HK-2 (cell line): ENCODE results near the gene KCTD17.

Experiments
- DNase-seq: peaks from one replicate; pipeline ENCODE4 v3.0.0-alpha.2; 2018; ENCODE audit not compliant: unreplicated experiment

Gene KCTD17

GRCh38 chr22:37020192-37020479, 31.4 kb upstream of the KCTD17 start:
- peak; percentile 32 for DNase-seq

DNA sequence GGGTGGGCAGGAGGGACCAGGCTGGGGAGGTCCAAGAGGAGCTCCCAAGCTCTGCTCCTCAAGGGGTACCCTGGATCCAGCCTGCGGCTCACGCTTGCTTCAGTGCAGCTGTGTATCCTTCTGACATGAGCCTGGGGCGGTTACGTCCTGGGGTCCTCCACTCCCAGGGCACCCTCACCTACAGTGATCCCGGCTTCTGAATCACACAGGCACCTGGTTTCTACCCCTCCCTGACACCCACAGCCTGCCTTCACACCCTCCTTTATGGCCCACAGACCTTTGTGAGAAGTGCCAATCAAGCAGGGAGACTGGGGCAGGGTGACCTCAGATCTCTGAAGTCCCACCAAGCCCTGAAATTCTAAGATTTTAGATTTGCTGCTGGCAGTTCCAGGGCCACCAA, 30.5 kb upstream of the KCTD17 start:
- no peak for DNase-seq

GRCh38 chr22:37021710-37022482, 29.6 kb upstream of the KCTD17 start:
- DNase-seq: no peak

DNA sequence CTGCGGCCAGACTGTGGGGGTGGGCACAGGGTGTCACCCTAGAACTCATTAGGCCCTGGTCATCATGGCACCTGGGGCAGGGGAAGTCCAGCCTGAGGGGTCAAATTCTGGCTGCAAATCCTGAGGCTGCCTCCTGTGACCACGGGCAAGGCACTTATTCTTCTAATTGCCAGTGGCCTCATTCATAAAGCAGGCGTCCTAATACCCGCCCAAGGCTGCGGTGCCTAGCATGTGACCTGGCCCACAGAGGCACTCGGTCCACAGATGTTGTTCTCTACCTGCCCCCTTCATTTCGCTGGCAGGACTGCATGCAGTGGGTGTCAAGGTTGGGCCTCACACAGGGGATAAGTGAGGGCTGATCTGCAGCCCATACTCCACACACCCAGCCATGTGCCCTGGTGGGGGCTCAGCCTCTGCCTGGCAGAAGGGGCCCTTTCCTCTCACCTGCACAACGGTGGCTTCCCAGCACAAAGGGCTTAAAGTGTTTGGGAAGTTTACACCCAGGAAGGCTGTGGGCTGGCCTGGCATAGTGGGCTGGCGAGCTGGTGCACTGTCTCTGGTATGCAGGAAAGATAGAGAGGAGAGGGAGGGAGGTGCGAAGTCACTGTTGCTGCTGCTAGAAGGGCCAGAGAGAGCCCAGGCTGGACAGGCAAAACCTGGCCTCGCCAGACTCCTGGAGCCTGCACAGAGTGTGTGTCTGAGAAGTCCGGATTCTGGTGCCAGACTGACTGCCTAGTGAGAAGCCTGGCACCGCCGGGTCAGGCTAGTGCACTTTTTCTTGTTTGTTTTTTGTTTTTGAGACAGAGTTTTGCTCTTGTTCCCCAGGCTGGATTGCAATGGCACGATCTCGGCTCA, 28.8 kb upstream of the KCTD17 start:
- no peak for DNase-seq

DNA sequence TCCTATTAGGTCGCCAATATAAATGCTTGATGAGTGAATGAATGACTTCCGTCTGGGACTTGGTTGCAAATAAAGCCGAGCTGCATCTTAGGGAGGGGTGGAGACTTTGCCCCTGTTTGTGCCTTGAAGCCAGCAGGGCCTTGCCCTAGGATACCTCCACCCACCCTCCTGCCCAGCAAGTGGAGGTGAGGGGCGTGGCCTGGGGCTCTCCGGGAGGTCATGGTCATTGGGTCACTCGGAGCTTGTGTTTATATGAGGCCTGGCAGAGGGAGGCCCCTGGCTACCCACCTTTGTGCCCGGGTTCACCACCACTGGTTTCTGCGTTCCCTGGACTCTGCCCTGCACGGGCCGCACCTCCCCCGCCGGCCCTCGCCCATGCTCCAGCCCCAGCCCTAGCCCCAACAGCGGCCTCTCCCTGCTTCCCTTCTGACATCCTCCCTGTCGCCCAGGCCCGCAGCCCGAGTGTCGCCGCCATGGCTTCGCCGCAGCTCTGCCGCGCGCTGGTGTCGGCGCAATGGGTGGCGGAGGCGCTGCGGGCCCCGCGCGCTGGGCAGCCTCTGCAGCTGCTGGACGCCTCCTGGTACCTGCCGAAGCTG, 27.7 kb upstream of the KCTD17 start:
- DNase-seq: no peak

GRCh38 chr22:37024339-37025157, 27.0 kb upstream of the KCTD17 start:
- DNase-seq: no peak

- DNase-seq: no peak
Observed at GRCh38 chr22:37025500-37026070, 26.0 kb upstream of the KCTD17 start.

- no peak for DNase-seq
Observed at GRCh38 chr22:37026325-37026724, 25.2 kb upstream of the KCTD17 start.

DNA sequence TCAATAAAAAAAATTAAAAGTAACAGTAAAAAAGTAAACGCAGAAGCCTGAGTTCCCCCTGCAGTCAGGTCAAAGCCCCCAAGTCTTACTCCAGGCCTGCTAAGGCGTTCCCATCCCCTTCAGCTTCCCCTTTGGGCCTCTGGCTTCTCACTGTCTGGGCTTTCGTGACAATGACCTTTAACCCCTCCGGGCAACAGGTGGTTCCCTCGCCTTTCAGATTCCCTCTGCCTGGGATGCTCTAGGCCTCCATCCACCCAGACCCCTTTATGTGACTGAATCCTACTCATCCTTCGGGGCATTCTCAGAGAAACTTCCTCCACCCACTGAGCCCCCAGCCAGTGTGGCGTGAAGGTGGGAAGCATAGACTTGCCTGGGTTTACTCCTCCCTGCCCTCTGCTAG, 24.0 kb upstream of the KCTD17 start:
- no peak for DNase-seq

DNA sequence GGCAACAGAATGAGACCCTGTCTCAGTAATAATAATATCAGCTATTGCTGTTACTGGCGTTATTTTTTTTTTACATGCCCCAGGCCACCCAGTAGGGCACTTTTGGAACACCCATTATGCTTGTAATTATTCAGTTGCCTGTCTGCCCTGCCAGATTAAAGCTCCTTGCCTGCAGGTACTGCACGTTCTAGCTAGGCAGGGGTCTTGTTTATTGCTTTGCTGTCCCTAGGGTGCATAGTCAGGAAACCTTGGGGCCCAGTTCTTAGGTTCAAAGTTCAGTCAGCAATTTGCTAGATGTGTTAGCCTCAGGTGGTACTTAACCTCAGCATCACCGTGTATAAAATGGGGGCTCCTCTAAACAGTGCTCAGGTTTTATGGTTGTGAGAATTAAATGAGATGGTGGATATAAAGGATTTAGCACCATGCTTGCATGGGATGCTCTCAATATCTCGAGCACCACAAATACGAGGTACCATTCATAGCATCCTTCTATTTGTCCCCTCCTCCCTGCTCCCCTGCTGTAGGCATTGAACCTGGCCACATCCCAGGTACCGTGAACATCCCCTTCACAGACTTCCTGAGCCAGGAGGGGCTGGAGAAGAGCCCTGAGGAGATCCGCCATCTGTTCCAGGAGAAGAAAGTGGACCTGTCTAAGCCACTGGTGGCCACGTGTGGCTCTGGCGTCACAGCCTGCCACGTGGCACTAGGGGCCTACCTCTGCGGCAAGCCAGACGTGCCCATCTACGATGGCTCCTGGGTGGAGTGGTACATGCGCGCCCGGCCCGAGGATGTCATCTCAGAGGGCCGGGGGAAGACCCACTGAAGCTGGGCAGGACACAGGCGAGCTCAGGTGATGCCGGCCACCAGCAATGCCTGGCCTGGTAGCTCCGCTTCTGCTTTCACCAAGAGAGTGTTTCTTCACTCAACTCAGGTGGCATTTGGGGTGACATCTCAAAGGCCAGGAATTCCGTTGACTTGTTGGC, 22.6 kb upstream of the KCTD17 start:
- DNase-seq: no peak

GRCh38 chr22:37030560-37031281, 20.8 kb upstream of the KCTD17 start:
- DNase-seq: no peak

DNA sequence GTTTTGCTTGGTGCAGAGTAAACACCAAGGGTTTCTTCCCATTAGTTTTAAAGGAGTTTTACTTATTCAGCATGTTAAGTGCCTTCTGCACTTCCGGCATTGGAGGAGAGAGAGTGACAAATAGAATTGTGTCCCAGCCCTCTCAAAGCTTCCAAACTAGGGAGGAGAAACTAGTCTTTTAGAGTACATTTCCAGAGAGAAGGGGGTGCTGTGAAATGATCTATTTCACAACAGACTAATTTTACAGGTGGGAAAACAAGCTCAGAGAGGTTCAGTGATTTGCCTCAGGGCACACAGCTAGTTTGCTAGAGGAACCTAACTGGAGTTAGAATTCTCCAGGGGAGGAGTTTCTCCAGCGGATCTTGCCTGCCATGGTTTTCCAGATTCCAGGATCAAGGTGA, 19.4 kb upstream of the KCTD17 start:
- DNase-seq: no peak

- DNase-seq: peak; percentile 73
Observed at GRCh38 chr22:37032535-37033460, 18.7 kb upstream of the KCTD17 start.

DNA sequence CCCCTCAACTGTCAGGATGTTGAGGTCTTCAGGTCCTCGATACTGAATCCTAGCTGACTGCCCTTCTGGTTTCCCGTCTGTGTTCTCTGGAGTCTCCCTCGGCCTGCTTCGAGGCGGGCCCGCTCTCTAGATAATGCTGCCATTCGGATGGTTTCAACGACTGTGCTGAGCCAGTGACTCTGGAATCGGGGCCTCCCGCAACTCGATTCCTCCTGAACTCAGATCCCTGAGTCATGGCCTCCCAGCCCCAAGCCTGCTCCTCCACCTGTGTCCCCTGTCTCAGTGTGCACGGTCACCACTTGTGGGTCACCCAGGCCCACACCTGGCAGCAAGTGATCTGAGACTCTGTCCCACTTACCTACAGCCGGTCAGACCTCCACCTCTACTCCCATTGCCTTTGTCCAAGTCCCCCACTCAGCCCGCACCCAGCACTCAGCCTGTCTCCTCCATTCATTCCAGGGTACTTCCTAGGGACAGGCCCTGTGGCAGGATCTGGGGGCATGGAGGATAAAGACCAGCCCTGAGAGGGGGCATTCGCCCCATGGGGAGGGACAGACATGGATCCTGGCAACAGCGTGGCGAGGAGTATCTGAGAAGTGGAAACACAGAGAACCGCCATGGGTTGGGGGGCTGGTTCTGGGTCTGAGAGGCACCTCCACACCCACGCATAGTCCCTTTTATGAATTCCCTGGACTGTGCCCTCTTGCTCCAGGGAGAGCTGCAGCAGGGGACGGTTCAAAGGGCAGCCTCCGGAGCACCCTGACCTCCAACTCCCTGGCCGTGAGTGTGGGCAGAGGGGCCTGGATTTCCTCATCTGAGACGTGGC, 17.7 kb upstream of the KCTD17 start:
- no peak for DNase-seq

DNA sequence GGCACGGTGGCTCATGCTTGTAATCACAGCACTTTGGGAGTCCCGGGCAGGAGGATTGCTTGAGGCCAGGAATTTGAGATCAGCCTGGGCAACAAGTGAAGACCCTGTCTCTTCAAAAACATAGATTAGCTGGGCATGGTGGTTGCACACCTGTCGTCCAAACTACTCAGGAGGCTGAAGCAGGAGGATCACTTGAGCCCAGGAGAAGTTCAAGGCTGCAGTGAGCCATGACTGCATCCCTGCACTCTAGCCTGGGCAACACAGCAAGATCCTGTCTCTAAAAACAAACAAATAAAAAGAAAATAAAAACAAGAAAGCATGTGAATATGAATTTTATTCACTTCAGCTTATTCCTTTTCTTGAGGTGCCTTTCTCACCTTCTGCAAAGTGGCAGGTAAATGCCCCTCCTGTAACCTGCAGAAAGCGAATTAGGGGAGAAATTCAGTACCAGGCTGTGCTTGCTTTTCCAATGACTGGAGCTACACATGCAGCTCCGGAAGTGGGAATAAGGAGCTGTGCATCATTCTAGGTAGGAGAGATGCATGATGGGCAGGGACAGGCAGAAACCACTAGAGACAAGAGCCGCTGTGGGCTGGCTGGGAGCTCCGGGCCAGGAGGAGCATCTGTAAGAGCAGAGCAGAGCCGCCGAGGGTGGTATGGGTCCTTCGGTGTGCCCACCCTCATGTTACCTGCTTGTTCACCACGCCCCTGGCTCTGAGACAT, 14.7 kb upstream of the KCTD17 start:
- DNase-seq: no peak

DNA sequence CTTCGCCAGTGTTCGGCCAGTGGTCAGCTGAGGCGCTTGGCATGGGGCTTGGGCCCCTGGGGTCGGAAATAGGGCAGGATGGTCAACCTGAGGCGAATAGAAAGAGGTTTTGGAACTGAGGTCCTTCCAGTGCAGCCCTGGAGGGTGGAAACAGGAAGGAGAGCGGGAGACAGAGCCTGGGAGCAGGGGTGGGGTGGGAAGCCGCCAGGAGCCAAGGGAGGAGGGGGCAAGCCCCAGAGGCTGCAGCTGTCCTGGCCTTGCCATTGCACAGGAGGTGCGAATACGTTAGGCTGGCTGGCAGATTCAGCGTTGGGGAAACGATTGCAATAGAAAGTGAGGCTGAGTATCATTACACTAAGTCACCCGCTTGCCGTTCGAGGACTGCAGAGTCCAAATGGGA, 13.9 kb upstream of the KCTD17 start:
- no peak for DNase-seq

DNA sequence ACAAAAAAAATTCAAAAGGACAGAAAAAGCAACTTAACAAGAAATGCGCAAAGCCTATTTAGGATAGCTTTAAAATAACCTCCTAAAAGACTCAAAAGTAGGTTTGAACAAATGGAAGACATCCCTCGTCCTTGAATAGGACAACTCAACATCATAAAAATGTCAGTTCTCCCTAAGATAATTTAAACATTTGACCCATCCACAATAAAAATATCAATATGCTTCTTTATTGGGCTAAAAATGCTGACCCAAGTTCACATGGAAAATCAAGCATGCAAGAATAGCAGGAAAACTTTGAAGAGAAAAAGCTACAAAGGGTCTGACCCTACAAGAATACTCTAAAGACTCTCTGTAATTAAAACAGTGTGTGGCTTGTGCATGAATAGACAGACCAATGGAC, 12.1 kb upstream of the KCTD17 start:
- no peak for DNase-seq
